ENCODE data around the gene FRMPD1. TPM values are rescaled to one million over a fixed set of nuclear protein-coding genes. Genes with fewer than 3 reads are reported as not detected.
"Not testable (repeated sequence)": the region's sequence is repeated elsewhere in the genome, so short reads cannot be mapped to it uniquely, and the experiment has no call there.

Gene FRMPD1
- total RNA-seq, 2 experiments from 2014 or later, result not detected

- CTCF ChIA-PET, result interaction anchor here (0.9 kb wide), 1 partner anchor 335 kb away, joined by 3 read pairs; no protein-coding TSS in a partner anchor
- not testable (repeated sequence) for H3K27ac Mint-ChIP-seq; H3K9me3 Mint-ChIP-seq; H3K36me3 Mint-ChIP-seq (ENCODE audit: low read depth); H3K27me3 Mint-ChIP-seq (ENCODE audit: low read depth); H3K4me3 Mint-ChIP-seq; DNase-seq
- intact Hi-C loops (cut with micrococcal nuclease), result loop anchor here (5.0 kb wide), 1 partner anchor 265 kb away; the partner anchor contains the start of gene POLR1E
- H3K4me1 Mint-ChIP-seq (ENCODE audit: low read depth), result peaks cover 30% of the 10 kb centered on the region
Observed at GRCh38 chr9:37752112-37752511, 101.4 kb downstream of the FRMPD1 start.

- no peaks in the 10 kb centered on the region for H3K9me3 Mint-ChIP-seq
- H3K27ac Mint-ChIP-seq, result peak overlapping the region; percentile 85
- CTCF ChIA-PET, result interaction anchor here (0.9 kb wide), 1 partner anchor 336 kb away, joined by 3 read pairs; no protein-coding TSS in a partner anchor
- peak overlapping the region; percentile 96 for H3K4me3 Mint-ChIP-seq
- H3K4me1 Mint-ChIP-seq (ENCODE audit: low read depth), result peaks cover 32% of the 10 kb centered on the region
- intact Hi-C loops (cut with micrococcal nuclease), result loop anchor here (1.0 to 5.0 kb wide), 3 partner anchors 47 to 266 kb away; partner anchors contain the start of genes DCAF10, POLR1E and SLC25A51
- no peaks in the 10 kb centered on the region for H3K27me3 Mint-ChIP-seq (ENCODE audit: low read depth)
- H3K36me3 Mint-ChIP-seq (ENCODE audit: low read depth), result peaks cover 3% of the 10 kb centered on the region
- DNase-seq, result peak; percentile 14
Observed at GRCh38 chr9:37752642-37753488, 102.1 kb downstream of the FRMPD1 start.

DNA sequence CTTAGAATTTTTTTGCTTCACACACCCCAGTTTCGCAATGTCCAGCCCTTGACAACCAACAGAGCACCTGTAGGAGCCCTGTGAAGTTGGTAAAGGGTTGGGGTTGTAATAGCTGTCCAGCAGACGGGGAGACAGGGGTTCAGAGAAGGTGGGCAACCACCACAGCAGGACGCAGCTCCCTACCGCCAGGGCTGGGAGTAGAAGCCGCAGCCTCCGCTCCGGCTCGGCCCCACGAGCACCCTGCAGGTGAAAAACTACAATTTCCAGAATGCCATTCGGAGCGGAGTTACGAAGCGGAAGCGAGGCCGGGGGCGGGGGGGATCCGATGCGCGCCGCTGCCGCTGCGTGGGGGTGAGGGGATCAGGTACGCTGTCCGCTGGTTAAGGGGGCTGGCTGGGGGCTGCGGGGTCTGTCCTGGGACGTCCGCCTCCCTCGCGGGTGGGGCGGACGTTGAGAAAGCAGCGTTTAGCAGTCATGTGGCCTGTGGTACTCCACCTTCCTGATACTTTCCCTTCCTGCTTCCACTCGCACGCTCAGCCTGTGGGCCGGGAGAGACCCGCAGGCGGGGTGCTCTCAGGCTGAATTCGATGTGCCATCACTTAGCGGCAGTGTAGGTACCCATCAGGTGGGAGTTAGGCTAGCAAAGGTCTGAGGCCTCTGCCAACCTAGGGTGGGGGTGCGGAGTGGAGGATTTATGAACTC is 102.9 kb downstream of the FRMPD1 start, which contains the start of gene TRMT10B:
Gene TRMT10B, plus strand, starts transcription at position 317 of the 702 bp plus-strand sequence. CDS start 8,127 bp downstream, outside the sequence.
- Mint-ChIP-seq H3K27ac (peak within 1 kb of the TSS; percentile 85), H3K4me3 (peak within 1 kb of the TSS; percentile 96), H3K4me1 (ENCODE audit: low read depth) (peaks cover 32% of the 10 kb centered on the region), H3K36me3 (ENCODE audit: low read depth) (peaks cover 3% of the 10 kb centered on the region), H3K27me3 (ENCODE audit: low read depth) (no peaks in the 10 kb centered on the region), H3K9me3 (no peaks in the 10 kb centered on the region)
- CTCF ChIA-PET, result no interaction called here
- DNase-seq, result peak; percentile 77
- intact Hi-C loops (cut with micrococcal nuclease), result loop anchor here (1.0 to 5.0 kb wide), 4 partner anchors 32 to 266 kb away; partner anchors contain the start of genes DCAF10, EXOSC3, POLR1E and SLC25A51

DNA sequence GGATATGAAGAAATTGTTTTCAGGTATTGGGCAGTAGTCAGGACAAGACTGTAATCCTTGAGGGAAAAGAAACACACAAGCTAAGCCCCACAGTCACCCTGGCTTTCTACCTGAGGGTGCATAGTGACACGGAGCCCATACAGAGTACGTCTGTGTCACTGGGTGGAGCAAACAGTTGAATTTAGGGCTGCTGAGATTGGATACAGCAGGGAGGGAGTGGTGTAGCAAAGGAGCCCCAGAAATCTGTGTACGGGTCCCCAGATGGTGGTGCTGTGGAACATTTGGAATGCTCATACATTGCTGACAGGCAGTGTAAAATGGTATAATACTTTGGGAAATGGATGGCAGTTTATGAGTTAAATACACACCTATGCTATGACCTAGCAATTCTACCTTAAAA is 108.0 kb downstream of the FRMPD1 start:
- H3K4me1 Mint-ChIP-seq (ENCODE audit: low read depth), result peaks cover 31% of the 10 kb centered on the region
- intact Hi-C loops (cut with micrococcal nuclease), result no loop called here
- CTCF ChIA-PET, result no interaction called here
- H3K9me3 Mint-ChIP-seq, result no peaks in the 10 kb centered on the region
- H3K27ac Mint-ChIP-seq, result no peak overlapping the region
- no peak overlapping the region for H3K4me3 Mint-ChIP-seq
- H3K27me3 Mint-ChIP-seq (ENCODE audit: low read depth), result no peaks in the 10 kb centered on the region
- no peak for DNase-seq
- H3K36me3 Mint-ChIP-seq (ENCODE audit: low read depth), result peaks cover 12% of the 10 kb centered on the region

DNA sequence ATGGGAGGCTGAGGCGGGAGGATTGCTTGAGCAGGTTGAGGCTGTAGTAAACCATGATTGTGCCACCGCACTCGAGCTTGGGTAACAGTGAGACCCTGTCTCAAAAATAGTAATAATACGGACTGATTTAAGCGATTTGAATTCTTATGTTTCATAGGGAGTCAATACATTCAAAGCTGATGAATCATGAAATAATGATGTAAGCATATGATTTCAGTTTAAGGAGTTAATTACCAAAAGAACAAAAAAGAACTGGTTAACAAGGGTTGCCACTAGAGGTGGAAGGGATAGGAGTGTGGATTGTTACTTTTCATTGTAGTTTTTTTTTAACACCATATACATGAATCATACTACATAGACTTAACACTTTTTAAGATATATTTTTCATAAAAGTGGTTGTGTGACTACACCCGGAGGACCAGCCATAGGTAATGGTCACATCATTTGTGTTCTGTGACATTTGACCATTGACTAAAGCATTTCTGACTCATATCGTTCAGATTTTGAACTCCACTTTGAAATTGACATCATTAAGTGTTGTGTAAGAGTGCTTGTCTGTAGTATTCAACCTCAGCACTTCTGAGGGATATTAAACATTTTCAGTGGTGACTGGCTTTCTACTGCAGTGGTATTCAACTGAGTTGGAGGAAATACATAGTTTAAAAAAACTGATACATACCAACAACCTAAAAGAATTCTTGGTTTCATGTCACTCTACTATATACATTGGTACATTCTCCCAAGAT is 109.8 kb downstream of the FRMPD1 start:
- Mint-ChIP-seq H3K36me3 (ENCODE audit: low read depth) (peaks cover 23% of the 10 kb centered on the region), H3K9me3 (peaks cover 2% of the 10 kb centered on the region), H3K27ac (no peak overlapping the region), H3K27me3 (ENCODE audit: low read depth) (no peaks in the 10 kb centered on the region), H3K4me3 (no peak overlapping the region), H3K4me1 (ENCODE audit: low read depth) (peaks cover 15% of the 10 kb centered on the region)
- CTCF ChIA-PET, result interaction anchor here (0.7 kb wide), 2 partner anchors 19 to 118 kb away, joined by 3 read pairs; no protein-coding TSS in a partner anchor
- intact Hi-C loops (cut with micrococcal nuclease), result no loop called here
- no peak for DNase-seq

- no peaks in the 10 kb centered on the region for H3K27me3 Mint-ChIP-seq (ENCODE audit: low read depth)
- H3K4me3 Mint-ChIP-seq, result no peak overlapping the region
- H3K9me3 Mint-ChIP-seq, result peaks cover 2% of the 10 kb centered on the region
- CTCF ChIA-PET, result no interaction called here
- intact Hi-C loops (cut with micrococcal nuclease), result no loop called here
- DNase-seq, result no peak
- peaks cover 10% of the 10 kb centered on the region for H3K4me1 Mint-ChIP-seq (ENCODE audit: low read depth)
- H3K27ac Mint-ChIP-seq, result no peak overlapping the region
- peaks cover 27% of the 10 kb centered on the region for H3K36me3 Mint-ChIP-seq (ENCODE audit: low read depth)
Observed at GRCh38 chr9:37761511-37761910, 110.8 kb downstream of the FRMPD1 start.

- peaks cover 33% of the 10 kb centered on the region for H3K36me3 Mint-ChIP-seq (ENCODE audit: low read depth)
- CTCF ChIA-PET; DNase-seq; H3K27me3 Mint-ChIP-seq (ENCODE audit: low read depth); H3K27ac Mint-ChIP-seq; intact Hi-C loops (cut with micrococcal nuclease); H3K9me3 Mint-ChIP-seq; H3K4me3 Mint-ChIP-seq; H3K4me1 Mint-ChIP-seq (ENCODE audit: low read depth): not testable (repeated sequence)
Observed at GRCh38 chr9:37765263-37765662, 114.5 kb downstream of the FRMPD1 start.

DNA sequence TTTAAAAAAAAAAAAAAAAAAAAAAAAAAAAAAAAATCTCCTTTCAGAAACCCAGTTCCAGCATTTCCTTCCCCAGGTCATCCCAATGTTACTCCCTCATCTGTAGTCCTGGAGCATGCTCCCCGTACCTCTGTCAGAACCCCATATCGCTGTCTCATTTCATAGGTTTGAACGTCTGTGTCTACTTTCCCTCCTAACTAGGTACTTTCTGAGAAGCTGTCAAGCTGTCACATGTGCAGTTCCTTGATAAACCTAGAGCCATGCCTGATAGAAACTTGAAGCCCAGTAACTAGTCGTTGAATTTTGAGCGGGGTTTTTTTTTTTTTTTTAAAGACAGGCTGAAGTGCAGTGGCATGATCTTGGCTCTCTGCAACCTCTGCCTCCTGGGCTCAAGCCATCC is 118.6 kb downstream of the FRMPD1 start:
- H3K27me3 Mint-ChIP-seq (ENCODE audit: low read depth), result no peaks in the 10 kb centered on the region
- peaks cover 2% of the 10 kb centered on the region for H3K9me3 Mint-ChIP-seq
- no peaks in the 10 kb centered on the region for H3K4me1 Mint-ChIP-seq (ENCODE audit: low read depth)
- intact Hi-C loops (cut with micrococcal nuclease), result no loop called here
- H3K27ac Mint-ChIP-seq, result no peak overlapping the region
- H3K4me3 Mint-ChIP-seq, result no peak overlapping the region
- CTCF ChIA-PET, result interaction anchor here (0.6 to 1.3 kb wide), 2 partner anchors 16 to 21 kb away, joined by 3 to 4 read pairs; partner anchors contain the start of gene EXOSC3
- H3K36me3 Mint-ChIP-seq (ENCODE audit: low read depth), result peaks cover 25% of the 10 kb centered on the region
- DNase-seq, result no peak

DNA sequence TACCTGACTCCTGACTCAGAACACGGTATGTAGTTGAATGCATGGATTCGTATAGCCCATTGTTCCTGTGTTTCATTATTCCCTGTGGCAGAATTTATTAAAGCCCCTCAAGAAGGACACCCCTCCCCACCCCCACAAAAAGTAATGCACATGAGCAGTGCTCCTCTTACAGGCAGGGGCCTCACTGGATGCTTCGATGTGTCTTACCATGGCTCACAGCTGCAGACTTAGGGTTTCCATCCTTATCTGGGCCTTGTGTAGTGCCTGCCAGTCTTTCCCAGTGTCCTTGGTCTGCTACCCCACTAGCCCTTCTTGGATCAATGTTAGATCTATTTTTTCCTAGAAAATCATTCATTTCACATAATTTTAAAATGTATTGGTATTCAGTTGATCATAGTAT is 119.2 kb downstream of the FRMPD1 start:
- Mint-ChIP-seq H3K4me1 (ENCODE audit: low read depth) (no peaks in the 10 kb centered on the region), H3K27ac (no peak overlapping the region), H3K4me3 (no peak overlapping the region), H3K9me3 (peaks cover 2% of the 10 kb centered on the region), H3K27me3 (ENCODE audit: low read depth) (no peaks in the 10 kb centered on the region), H3K36me3 (ENCODE audit: low read depth) (peaks cover 21% of the 10 kb centered on the region)
- no peak for DNase-seq
- CTCF ChIA-PET, result no interaction called here
- intact Hi-C loops (cut with micrococcal nuclease), result no loop called here

GRCh38 chr9:37775216-37775919 is 124.6 kb downstream of the FRMPD1 start:
- H3K27me3 Mint-ChIP-seq (ENCODE audit: low read depth), result no peaks in the 10 kb centered on the region
- no peaks in the 10 kb centered on the region for H3K9me3 Mint-ChIP-seq
- no peak overlapping the region for H3K4me3 Mint-ChIP-seq
- intact Hi-C loops (cut with micrococcal nuclease), result no loop called here
- CTCF ChIA-PET, result no interaction called here
- DNase-seq, result no peak
- peaks cover 6% of the 10 kb centered on the region for H3K4me1 Mint-ChIP-seq (ENCODE audit: low read depth)
- H3K36me3 Mint-ChIP-seq (ENCODE audit: low read depth), result peaks cover 28% of the 10 kb centered on the region
- H3K27ac Mint-ChIP-seq, result peak overlapping the region; percentile 57

DNA sequence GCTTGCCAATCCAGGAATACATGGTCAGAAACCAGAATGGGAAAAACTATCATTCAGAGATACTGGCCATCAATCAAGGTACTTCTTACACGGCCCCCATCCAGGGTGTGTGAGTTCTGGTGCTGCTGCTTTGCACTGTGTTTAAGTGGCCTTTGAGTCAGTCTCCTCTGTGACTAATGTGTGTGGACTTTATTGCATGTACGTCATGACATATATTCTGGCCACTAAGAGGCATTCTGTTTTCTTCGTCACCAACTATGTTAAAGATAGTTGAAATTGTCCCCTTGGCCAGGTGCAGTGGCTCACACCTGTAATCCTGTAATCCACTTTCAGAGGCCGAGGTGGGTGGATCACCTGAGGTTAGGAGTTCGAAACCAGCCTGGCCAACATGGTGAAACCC is 125.6 kb downstream of the FRMPD1 start:
- Mint-ChIP-seq H3K4me3 (no peak overlapping the region), H3K4me1 (ENCODE audit: low read depth) (peaks cover 16% of the 10 kb centered on the region), H3K36me3 (ENCODE audit: low read depth) (peaks cover 37% of the 10 kb centered on the region), H3K27ac (no peak overlapping the region), H3K27me3 (ENCODE audit: low read depth) (no peaks in the 10 kb centered on the region), H3K9me3 (no peaks in the 10 kb centered on the region)
- intact Hi-C loops (cut with micrococcal nuclease), result no loop called here
- CTCF ChIA-PET, result interaction anchor here (0.6 kb wide), 1 partner anchor 66 kb away, joined by 4 read pairs; no protein-coding TSS in a partner anchor
- no peak for DNase-seq

All from activated naive CD4-positive, alpha-beta T cell treated with anti-CD3 and anti-CD28 coated beads for 36 hours (primary cell).